ENCODE measurements around the gene MUC20.
"Not testable (repeated sequence)": the region's sequence is repeated elsewhere in the genome, so short reads cannot be mapped to it uniquely, and the experiment has no call there.

The MUC20 gene

DNA sequence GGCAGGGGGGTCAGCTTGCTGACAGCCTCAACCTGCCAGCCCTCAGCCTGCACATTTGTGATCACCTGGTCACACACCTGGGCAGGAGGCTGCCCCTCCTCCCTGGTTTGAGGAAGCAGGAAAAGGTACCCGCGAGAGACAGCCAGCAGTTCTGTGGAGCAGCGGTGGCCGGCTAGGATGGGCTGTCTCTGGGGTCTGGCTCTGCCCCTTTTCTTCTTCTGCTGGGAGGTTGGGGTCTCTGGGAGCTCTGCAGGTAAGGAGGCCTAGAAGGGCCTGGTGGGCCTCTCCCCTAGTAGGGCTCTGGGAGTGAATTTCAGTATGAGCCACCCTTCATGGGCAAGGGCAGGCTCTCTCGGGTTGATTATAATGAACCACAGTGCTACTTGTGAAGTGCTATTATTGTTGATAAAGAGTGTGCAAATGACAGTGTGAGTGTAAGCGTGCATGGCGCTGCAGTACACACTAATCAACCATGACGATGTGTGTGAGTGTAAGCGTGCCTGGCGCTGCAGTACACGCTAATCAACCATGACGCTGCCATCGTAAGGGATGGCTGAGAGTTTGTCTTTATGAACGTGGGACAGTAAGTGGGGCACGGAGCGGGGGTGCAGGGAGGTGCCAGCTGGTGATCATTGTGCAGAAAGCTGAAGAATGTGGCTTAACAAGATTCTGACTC, at the start of gene MUC20:
TSS of gene MUC20 (plus strand) at position 148 of the 676 bp plus-strand sequence. CDS start at position 178, 30 bp downstream.
- not testable (repeated sequence) for DNase-seq (ENCODE audit: low read depth in 2 of 2)

GRCh38 chr3:195671283-195671682, 49.5 kb upstream of the MUC20 start:
- DNase-seq (ENCODE audit: low read depth in 2 of 2) = not testable (repeated sequence)

DNA sequence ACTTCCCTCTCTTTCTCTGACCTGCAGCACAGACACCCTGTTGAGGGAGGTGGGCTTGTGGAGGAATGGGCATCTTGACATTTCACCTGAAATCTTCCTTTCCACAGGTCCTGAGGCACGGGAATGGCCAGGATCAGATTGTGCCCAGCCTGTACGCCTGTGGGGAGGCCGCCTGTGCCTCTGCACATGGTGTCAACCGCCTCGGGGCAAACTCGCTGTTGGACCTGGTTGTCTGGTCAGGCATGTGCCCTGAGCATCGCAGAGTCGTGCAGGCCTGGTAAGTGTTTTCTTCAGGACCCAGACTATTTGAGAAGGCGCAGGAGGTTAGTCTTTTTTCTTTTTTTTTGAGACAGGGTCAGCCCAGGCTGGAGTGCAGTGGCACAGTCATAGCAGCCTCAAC, 47.1 kb upstream of the MUC20 start:
- not testable (repeated sequence) for DNase-seq (ENCODE audit: low read depth in 2 of 2)

GRCh38 chr3:195678391-195679015, 42.3 kb upstream of the MUC20 start:
- DNase-seq (ENCODE audit: low read depth in 2 of 2) = not testable (repeated sequence)

DNA sequence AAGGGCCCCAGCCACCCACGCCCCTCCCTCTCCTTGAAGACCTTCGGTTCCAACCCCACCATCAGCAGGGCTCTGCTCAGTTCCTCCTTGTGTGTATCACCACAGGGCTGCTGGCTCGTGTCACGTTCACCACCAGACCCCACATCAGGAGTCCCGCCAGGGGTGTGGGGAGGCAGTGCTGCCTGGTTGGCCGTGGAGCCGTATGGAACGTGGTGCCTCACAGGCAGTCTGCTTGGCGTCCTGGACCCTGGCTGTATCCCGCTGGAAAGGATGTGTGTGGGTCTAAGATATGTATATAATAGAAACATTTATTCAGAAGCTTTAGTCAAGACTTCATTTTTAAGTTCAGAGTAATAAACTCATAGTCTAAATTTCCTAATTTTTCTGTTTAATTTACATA, 40.1 kb upstream of the MUC20 start:
- not testable (repeated sequence) for DNase-seq (ENCODE audit: low read depth in 2 of 2)

GRCh38 chr3:195681458-195682103, 39.2 kb upstream of the MUC20 start:
- DNase-seq (ENCODE audit: low read depth in 2 of 2) = not testable (repeated sequence)

DNA sequence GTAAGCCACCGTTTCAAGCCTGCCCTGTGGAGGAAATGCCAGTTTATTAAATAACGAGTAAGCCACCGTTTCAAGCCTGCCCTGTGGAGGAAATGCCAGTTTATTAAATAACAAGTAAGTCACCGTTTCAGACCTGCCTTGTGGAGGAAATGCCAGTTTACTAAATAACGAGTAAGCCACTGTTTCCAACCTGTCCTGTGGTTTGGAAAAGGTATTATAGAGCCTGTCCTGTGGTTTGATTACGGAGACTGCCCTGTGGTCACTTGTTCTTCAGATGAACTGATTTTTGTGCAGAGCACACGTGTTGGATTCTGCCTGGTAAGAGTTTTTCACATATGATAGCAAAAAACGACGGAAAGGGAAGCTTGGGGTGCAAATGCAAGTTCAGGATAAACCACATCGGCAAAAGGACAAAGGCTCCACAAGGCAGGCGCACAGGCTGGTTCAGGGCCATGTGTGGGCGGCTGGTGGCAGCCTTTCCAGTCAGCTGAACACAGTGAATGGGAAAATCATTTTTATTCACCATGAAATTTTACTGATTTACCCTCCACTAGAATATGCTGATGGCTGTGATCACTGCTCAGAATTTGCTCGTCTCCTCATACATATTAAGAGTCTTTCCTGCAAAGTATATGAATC, 38.6 kb upstream of the MUC20 start:
- DNase-seq (ENCODE audit: low read depth in 2 of 2) = not testable (repeated sequence)

- not testable (repeated sequence) for DNase-seq (ENCODE audit: low read depth in 2 of 2)
Observed at GRCh38 chr3:195683722-195684526, 36.9 kb upstream of the MUC20 start.

GRCh38 chr3:195684527-195685257, 36.1 kb upstream of the MUC20 start:
- not testable (repeated sequence) for DNase-seq (ENCODE audit: low read depth in 2 of 2)

GRCh38 chr3:195686537-195687208, 34.1 kb upstream of the MUC20 start:
- DNase-seq (ENCODE audit: low read depth in 2 of 2) = not testable (repeated sequence)

- DNase-seq (ENCODE audit: low read depth in 2 of 2) = not testable (repeated sequence)
Observed at GRCh38 chr3:195687209-195687760, 33.5 kb upstream of the MUC20 start.

DNA sequence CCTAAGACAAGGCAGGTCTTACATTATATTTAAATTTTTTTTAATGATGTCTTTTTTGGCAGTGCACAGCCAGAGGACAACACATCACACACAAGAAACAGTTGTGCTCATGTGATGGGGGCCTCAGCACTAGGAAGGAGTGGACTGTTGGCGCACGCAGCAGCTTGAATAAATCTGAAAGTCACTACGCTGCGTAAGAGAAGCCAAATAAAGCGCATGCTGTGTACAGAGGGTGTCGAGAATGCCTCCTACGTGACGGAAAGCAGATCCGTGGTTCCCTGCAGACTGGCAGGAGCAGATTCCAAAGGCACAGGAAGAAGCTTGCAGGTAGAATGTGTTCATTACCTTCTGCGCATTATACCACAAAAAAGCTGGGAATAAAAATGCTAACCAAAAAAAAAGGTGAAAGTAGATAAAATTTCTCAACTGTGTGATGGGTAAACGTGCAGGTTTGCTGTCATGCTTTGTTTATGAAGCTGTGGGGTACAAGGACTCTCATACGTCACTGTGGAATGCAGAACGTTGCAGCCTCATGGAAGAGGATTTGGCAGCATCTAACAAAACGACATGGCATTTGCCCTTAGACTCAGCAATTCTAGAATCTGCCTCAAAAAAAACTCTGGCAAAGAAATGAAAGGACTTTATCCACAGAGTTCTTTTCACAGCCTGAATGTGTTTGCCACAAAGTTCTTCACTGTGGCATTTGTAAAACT, 32.2 kb upstream of the MUC20 start:
- not testable (repeated sequence) for DNase-seq (ENCODE audit: low read depth in 2 of 2)

- DNase-seq (ENCODE audit: low read depth in 2 of 2) = not testable (repeated sequence)
Observed at GRCh38 chr3:195689184-195690070, 31.4 kb upstream of the MUC20 start.

GRCh38 chr3:195690951-195691350, 29.8 kb upstream of the MUC20 start:
- no peak for DNase-seq (ENCODE audit: low read depth in 2 of 2)

GRCh38 chr3:195691596-195692353, 29.0 kb upstream of the MUC20 start:
- DNase-seq (ENCODE audit: low read depth in 2 of 2) = not testable (repeated sequence)

DNA sequence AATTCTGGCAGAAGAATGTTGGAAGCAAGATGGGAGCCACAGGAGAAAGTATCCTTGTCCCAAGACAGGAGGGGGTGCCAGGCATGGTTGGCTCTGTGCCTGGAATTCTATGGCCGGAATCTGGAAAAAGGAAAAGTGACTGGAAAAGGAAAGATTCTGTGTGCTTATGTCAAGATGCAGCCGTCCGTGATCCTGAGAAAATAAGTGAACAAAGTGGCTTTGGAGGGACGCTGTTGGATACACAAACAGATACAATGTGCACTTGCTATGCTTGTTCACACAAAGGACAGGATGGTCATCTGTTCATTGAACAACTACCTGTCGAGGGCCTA, 28.5 kb upstream of the MUC20 start:
- no peak for DNase-seq (ENCODE audit: low read depth in 2 of 2)

GRCh38 chr3:195692781-195693427, 27.9 kb upstream of the MUC20 start:
- no peak for DNase-seq (ENCODE audit: low read depth in 2 of 2)

Measured in fibroblast of skin of left biceps (primary cell).